RCC 7860 (cell line): ENCODE measurements around the gene USP27X.

ENCODE experiments used
- DNase-seq: peaks from one replicate; pipeline ENCODE4 v3.0.0-alpha.2; 2015; ENCODE audit warnings: low spot score
- FAIRE-seq: peaks from 2 replicates; lab custom pipeline; 2012; peaks lifted over from hg19 to GRCh38; lab: Jason Lieb, UNC

USP27X gene

DNA sequence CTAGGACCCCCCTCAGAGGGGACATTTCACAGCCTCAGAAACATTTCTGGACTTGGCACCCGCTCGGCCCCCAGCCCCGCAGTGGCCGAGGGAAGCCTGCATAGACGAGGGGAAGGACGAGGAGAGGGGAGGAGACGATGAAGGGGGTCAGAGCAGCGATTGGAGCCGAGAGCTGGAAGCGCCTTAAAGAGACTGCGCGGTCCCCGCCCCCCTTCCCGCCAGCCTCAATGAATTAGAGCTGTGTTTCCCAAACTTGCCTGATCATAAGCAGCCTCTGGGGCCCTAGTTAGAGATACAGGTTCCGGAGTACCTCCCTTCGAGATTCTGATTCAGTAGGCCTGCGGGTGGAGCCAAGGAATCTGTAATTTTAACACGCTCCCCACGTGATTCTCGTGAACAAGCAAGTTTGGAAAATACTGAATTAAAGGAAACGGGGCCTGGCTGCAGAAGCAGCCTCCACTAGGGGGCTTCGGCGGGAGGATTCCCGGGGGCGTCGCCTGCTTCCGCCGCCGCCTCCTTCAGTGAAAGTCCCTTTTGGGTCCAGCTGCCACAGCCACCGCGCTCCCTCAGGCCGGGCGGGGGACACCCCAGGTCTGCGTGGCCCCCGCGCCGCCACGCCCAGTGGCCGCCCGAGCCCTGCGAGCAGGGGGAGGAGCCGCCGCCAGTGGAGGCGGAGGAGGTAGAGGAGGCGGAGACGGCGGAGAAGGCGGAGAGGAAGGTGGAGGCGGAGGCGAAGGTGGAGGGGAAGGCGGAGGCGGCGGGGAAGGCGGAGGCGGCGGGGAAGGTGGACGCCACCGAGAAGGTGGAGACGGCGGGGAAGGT, at the start of gene USP27X:
Gene USP27X, plus strand, starts transcription at position 651 of the 822 bp plus-strand sequence. CDS start 824 bp downstream, outside the sequence.
- FAIRE-seq, result no peak
- DNase-seq, result peak; percentile 64

DNA sequence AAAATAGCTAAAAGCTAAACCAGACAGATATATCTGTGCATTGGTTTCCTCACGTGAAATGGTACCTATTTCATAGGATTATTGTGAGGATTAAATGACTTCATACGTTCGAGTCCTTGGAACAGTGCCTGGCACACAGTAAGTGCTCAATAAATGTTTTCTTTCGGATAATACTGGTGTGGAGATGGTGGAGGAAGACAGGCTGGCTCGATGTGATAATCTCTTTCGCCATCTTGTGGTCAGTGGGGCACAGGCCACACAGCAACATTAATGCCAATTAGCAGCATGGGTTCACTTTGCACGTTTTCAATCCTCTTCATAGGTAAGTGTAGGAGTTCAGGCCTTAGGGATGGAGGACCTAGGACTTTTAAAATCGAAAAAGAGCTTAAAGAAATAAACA, 40.9 kb upstream of the USP27X start:
- FAIRE-seq (no peak), DNase-seq (no peak)

DNA sequence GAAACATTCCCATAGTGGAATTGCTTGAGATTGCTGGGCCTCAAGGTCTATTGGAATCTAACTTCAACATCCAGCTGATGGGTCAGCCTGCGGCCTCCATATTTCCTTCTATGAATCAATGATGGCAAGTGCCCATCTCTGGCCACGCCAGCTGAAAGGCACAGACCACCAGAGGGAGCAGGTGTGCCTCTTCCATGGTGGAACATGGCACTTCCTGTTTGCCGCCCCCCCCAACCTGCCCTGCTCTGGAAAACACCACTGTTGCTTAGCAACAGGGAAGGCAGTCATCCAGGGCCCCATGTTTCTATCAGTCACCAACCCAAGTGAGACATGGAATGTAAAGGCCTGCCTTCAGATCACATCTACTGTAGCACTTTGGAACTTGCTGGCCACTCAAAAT, 38.6 kb upstream of the USP27X start:
- DNase-seq (peak; percentile 76), FAIRE-seq (no peak)

DNA sequence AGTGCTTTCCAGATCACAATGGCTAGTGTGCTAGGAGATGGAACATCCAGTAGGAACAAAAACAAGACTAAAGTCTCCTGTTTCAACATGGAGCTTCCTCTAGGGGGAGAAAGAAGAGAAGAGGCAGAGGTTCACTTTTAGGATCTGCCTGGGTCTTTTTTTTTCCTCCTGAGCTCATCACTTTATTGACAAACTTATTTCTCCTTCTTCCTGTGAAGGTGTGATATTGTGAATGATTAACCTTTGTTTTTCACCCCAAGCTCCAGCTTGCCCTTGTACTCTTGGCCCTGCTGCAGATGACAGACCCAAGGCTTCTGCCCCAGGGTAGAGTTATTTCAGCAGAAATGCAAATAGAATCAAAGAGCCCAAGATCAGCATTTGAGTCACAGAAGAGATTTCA, 36.7 kb upstream of the USP27X start:
- FAIRE-seq (no peak), DNase-seq (no peak)

DNA sequence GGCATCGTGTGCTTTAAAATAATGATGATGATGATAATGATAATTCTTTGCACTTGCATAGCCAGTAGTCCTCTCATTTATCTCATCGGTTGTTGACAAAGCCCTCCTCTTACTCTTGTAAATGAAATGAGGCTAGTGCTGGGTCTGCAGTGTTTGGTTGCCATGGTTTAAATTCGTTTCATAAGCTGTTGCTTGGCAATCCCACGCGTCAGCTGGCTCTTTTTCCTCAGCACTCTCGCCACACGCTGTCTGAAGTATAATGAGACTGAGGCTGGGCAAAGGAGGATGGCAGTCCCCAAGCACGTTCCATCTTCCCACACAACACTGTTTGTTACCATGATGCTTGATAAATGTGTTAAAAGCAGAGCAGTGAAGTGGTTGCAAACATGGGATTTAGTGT, 34.7 kb upstream of the USP27X start:
- no peak for DNase-seq

DNA sequence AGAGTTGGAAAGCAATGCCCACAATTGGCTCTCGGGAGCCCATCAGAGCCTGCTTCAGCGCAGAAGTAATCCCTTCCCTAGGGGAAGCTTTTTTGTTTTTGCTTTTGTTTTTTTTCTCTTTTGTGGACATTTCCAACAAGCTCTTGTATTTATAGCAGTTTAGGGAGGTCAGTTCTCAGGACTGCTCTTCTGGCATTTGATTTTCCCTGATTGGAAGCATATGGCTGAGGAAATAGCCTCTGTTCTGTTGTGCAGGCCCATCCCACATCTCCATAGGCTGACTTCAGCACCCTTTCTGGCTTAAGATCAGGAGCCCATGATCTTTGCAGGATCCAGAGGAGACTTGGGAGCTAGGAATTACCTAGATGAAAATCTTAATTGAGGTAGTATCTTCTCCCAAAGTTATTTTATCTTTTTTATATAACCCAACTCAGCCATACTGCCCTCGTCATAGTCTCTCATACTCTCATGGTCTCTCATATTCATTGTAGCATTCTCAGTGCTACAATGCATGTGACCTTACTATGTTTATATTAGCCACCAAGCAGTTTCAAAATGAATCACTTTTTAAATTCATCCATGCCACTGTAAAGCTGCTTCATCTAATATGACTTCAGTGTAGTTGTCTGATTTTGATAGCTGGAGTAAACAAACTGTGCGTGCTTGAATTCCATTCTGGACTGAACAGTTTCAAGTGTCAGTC, 33.4 kb upstream of the USP27X start:
- FAIRE-seq, result no peak
- DNase-seq, result no peak

More for the DNA sequence above, 34.7 kb upstream of the USP27X start:
- FAIRE-seq, result no peak

DNA sequence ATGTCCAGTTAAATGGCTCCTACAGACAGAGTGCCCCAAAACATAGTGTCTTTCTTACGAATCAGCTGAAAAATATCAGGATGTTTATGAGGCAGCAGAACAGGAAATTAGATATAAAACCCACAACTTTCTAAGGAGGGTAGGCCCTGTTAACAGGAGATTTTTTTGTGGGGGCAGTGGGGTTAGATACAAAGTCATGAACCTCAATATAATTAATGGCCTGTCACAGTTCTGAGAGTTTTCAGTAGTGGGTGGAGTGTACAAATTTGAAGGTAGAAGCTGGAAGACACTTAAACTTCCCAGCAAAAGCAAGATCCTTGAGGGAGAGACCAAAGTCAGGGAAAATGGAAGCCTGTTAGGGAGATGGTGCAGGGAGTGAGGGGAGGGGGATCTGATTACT, 32.8 kb upstream of the USP27X start:
- DNase-seq, result no peak
- no peak for FAIRE-seq

DNA sequence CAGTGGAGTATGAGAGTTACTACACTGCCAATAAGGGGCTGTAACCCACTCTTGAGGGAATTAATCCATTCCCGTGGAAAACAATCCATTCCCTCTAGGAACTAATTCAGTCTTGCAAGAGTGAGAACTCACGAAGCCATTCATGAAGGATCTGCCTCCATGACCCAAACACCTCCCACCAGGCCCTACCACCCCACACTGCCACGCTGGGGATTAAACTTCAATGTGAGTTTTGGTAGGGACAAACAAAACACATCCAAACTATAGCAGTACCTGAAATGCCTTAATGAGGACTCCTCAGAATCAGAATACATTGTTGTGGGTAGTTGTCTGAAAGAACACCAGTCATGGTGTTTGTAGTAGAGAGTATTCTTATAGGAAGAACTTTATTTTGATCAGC, 31.0 kb upstream of the USP27X start:
- DNase-seq (no peak), FAIRE-seq (no peak)

DNA sequence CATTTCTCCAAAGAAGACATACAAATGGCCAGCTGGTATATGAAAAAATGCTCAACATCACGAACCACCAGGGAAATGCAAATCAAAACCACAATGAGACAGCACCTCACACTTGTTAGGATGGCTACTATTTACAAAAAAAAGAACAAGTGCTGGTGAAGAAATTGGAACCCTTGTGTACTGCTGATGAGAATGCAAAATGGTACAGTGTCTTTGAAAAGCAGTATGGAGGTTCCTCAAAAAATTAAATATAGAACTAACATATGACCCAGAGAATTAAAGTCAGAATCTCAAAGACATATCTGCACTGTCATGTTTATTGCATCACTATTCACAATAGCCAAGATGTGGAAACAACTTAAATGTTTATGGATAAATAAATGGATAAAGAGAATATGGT, 29.3 kb upstream of the USP27X start:
- FAIRE-seq, result no peak
- no peak for DNase-seq

DNA sequence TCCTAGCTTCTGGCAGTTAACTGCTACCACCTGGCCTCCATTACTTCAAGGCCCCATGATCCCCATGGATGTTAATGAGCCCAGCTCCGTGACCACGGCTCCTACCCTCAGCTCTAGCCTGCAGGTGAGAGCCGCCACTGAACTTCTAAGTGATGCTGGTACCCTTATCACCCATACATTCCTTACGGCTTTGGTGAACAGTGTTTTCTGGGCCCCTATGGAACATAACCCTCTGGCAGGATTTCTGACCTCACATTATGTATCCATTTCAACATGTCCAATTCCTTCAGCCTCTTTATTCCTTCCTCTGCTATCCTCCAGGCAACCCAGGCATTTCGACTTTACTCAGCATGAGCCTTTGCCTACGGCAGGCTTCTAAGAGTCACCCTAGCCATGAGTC, 25.6 kb upstream of the USP27X start:
- FAIRE-seq, result no peak
- DNase-seq, result no peak

DNA sequence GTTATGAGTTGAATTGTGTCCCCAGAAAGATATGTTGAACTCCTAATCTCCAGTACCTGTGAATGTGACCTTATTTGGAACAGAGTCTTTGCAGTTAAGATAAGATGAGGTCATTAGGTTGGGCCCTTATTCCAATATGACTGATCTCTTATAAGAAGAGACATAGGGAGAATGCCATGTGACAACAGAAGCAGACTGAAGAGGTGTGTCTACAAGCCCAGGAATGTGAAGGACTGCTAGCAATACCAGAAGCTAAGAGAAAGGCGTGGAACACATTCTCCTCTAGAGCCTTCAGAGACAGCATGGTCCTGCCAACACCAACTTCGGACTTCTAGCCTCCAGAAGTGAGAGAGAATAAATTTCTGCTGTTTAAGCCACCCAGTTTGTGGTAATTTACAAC, 22.5 kb upstream of the USP27X start:
- no peak for FAIRE-seq
- DNase-seq, result no peak

DNA sequence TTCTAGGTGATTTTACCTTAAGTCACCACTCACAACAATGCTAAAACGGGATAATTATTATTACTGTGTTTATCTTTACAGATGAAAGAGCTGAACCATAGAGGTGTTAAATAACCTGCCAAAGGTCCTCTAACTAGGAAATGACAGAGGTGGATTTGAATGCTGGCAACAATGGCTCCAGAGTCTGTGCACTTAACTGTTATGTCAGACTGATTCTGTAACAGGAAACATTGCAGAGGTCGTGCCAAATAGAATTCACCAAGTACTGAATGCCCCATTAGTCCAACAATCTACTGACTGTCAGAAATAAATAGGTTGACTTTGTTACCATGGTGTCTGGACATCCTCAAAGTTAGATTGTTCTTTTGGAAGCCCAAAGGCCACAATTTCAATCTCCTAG, 20.9 kb upstream of the USP27X start:
- no peak for FAIRE-seq
- no peak for DNase-seq

DNA sequence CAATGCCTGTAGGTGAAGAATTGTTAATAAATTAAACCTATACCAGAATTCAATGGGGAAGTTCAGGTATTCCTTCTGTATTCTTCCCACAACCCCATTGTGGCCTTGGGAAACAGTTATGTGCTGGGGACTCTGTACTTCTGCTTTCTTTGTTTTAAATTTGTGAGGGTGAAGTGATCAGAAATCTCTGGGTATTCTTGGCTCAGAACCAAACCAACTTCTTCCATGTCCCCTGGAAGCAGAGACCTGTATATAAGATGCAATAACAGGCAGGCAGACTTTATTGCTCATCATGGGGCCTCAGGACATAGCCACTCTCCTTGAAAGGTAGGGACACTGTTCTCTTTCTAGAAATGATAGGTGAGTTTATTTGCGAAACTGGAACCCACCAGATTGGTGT, 19.8 kb upstream of the USP27X start:
- DNase-seq (no peak), FAIRE-seq (no peak)

DNA sequence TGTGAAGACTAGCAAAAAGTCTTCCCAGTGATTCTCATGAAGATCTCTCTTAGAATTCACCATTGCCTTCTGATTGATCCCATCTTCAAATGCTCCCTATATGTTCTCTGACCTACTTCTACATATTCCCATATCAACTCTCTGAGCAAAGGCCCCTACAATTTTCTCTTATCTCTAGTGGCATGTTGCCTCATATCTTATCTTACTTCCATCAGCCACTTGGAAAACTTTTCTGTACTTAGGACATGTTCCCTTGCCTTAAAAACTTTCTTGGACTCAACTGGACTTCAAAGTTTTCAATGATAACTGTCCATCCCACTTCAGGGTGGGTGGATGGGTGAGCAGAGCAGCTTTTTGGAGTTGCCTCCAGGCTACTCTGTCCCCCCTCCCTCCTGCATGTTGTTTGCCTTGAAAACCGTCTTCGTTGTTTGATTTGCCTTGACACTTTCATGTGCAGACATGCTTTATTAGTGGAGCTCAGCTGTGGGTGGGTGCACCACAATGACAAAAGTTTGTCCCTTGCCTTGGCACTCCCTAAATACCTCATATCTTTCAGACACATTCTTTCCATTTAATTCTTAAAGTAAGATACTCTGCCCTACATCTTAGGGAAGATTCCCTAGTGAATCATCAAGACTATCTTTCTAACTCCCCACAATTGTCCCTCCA, 18.3 kb upstream of the USP27X start:
- no peak for FAIRE-seq
- DNase-seq, result no peak

DNA sequence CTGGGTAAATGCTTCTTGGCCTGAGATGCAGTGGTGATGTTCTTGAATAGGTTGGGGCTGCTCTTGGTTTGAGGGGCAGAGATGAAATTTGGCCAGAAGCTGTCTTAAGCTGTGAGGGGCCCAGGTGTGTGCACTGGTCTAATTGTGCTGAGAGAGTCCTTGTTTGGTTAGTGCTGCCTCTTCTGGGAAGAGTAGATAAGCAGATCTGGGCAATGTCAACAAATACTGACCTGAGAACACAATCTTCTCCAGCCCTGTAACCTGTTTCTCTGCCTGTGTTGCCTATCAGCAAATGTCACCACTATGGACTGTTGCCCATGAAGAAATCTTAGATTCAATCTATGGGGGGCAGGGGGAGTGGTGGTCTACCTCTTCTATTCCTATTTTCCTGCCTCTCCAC, 17.2 kb upstream of the USP27X start:
- FAIRE-seq, result no peak
- no peak for DNase-seq

DNA sequence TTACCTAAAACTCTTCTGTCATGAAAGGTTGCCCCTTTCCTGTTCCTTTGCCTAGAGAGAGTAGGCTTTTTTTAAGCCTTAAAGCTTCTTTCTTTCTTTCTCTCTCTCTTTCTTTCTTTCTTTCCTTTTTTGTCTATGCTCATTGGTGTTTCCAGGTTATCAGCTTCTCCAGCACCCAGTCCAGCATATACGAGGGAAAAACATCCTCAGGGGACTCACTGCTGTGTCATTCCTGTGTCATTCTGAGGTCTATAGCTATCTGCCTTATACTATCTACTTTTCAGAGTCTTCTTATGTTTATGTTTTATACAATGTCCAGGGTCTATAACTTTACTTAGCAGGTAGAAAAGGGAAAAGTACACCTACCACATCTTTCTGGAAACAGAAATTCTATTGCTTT, 10.5 kb upstream of the USP27X start:
- FAIRE-seq, result no peak
- DNase-seq, result no peak

DNA sequence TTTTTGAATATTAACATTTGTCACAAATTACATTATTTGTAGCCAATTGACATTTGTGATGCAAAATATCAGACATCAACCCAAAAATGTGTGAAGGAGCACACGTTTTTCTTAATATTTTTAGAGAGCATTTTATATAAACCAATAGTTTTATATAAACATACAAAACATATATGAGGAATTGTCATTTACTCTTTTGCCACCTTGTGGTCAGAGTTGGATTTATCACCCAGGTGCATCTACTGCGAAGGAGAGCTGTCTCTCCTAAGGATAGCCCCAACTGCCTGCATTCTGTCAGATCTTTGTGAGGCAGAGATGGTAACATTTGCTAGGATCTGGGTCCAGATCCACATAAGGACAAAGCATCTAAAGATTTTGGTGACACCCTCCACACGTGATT, 2.5 kb upstream of the USP27X start:
- DNase-seq (no peak), FAIRE-seq (peak; percentile 52)

DNA sequence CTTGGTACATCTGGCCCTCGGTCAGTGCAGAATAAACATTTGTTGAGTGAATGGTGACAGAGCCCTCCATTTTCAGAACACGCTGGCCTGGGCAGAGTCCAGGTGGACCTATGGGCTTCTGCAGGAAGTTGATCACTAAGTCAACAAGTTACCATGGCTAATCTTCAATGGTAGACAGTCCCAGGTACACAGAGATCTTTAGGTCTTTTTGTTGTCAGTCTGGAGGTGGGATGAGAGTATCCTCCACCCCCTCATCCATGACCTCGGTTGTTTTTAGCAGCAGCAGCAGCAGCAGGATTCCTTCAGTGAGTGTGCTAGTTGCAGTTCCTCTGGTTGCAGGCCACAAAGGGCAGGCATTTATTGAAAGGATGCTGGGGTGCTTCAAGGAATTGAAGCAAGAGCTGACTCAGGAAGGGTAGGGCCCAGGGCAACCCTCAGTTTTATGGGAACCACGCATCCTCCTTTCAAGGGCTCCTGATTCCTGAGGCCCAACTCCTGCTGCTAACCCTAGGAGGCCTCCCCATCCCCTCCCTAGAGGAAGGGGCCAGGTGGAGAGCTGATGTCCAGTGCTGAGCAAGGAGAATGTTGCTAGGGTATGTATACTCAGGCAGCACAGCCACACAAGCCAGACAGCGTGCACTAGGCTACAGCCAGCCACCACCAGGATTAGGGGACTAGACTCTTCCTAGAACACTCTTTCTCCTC, 1.7 kb upstream of the USP27X start:
- no peak for FAIRE-seq
- DNase-seq, result no peak

DNA sequence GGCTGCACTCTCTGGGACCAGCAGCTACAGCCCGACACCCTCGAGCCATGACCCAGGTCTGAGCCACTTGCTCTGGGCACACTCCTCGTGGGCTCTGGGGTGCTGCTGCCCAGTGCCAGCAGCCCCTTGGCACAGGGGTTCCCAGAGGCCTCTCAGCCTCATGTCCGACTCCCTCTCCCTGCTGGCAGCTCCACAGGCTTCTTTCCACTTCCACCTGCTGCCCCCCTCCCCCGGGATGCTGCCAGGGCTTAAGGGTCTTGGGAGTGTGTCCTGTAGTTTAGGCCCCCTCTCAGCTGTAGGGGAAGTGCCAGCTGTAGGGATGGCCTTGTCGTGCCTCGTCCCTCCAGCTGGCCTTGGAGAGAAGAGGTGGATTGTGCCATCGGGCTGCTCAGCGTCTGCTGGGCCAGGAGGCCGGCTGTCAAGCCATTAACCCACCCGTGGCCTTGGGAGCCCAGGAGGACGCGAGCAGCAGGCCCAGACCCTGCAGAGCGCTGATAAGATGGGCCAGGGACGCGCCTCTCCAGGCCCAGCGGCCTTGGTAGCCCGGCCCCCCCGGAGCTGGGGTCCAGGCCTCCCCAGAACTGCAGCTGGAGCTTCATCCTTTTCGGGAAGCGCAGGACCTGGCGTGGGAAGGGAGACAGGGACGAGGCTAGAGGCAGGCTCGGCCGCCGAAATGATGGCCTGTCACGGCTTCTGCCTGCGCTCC, 1.0 kb upstream of the USP27X start:
- DNase-seq (no peak), FAIRE-seq (no peak)

DNA sequence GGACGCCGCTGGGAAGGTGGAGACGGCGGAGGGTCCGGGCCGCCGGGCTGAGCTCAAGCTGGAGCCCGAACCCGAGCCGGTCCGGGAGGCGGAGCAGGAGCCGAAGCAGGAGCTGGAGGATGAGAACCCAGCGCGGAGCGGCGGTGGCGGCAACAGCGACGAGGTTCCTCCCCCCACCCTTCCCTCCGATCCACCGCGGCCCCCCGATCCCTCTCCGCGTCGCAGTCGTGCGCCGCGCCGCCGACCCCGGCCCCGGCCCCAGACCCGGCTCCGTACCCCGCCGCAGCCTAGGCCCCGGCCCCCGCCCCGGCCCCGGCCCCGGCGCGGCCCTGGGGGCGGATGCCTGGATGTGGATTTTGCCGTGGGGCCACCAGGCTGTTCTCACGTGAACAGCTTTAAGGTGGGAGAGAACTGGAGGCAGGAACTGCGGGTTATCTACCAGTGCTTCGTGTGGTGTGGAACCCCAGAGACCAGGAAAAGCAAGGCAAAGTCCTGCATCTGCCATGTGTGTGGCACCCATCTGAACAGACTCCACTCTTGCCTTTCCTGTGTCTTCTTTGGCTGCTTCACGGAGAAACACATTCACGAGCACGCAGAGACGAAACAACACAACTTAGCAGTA, 483 bp downstream of the USP27X start:
- FAIRE-seq (no peak), DNase-seq (no peak)
